ENCODE data around the gene SOX30. TPM values are rescaled to one million over a fixed set of nuclear protein-coding genes. Genes with fewer than 3 reads are reported as not detected.

SOX30 gene
- total RNA-seq, 4 donors from 2014 or later, result not detected

DNA sequence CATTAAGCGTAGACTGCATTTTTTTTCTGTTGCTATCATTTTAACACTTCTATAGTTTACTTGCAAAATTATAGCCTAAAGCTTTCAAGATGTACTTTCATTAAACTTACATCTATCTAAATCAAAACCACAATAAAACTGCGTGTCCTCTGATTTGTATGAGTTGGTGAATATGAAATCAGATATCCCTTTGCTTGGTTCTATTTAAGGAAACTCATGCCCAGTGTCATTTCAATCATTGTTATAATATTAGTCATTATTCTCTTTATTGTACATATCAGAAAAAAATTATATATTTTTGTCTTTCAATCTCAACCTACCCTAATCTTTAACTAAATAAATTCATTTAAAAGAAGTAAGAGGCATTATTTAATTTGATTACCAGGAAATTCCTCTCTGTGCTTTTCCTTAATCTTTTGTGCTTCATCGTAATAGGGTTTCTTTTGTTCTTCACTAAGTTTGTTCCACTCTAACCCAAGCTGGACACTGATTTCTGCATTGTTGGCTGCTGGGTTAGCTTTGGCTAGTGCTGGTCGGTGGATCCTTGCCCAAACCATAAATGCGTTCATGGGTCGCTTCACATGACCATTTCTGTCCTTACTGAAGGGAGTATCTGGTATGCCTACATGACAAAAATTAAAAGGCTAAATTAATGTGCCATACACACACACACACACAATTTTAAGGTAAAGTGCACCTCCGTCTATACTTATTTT is 3.8 kb downstream of the SOX30 start:
- Histone ChIP-seq H3K9me3 (no peaks in the 10 kb centered on the region), H3K4me1 (peaks cover 5 to 15% (median 7%) of the 10 kb centered on the region in 3 donors), H3K27me3 (peaks cover 0 to 5% (median 0%) of the 10 kb centered on the region in 4 donors), H3K36me3 (no peaks in the 10 kb centered on the region), H3K27ac (no peak overlapping the region), H3K4me3 (no peak overlapping the region)
- no peak for DNase-seq
- TF ChIP-seq, protein P1, sequence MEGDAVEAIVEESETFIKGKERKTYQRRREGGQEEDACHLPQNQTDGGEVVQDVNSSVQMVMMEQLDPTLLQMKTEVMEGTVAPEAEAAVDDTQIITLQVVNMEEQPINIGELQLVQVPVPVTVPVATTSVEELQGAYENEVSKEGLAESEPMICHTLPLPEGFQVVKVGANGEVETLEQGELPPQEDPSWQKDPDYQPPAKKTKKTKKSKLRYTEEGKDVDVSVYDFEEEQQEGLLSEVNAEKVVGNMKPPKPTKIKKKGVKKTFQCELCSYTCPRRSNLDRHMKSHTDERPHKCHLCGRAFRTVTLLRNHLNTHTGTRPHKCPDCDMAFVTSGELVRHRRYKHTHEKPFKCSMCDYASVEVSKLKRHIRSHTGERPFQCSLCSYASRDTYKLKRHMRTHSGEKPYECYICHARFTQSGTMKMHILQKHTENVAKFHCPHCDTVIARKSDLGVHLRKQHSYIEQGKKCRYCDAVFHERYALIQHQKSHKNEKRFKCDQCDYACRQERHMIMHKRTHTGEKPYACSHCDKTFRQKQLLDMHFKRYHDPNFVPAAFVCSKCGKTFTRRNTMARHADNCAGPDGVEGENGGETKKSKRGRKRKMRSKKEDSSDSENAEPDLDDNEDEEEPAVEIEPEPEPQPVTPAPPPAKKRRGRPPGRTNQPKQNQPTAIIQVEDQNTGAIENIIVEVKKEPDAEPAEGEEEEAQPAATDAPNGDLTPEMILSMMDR (IDR thresholded peaks at IDR 0.05), result no peak
- TF ChIP-seq POLR2A (IDR thresholded peaks at IDR 0.05), result no peak
- intact Hi-C loops (cut with DNase I), result no loop called here
- WGBS, 2 donors, result 78 to 81% methylated on average over 7 of the region's 7 CpGs

DNA sequence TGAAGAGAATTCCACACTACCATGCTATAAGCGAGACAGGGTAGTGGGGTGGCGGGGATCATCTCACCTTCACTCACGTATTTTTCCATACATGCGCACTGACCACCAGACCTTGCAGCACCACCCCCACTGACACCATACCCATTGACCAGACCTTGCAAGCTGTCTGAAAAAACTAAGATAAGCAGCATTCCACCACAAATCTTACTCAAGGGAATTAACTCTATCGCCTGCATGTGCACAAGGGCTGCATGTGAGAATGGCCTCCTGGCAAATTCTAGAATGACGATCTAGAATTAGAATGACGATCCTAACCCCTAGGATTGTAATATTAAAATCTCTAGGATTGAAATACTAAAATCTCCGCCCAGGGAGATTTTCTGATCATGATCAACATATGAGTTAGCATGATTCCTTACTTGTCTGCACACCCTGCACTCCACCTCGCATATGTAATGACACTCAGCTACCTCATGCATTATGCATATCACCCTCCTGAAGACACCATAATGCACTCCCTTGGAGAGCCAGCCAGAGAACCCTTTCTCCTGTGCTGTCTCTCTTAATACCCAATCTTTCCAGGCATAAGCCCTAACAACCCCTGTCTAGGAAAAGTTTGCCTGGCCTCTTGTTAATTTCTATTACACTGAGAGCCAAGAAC is 11.7 kb downstream of the SOX30 start:
- H3K4me1 ChIP-seq, result no peaks in the 10 kb centered on the region
- no peak overlapping the region for H3K27ac ChIP-seq
- no peaks in the 10 kb centered on the region for H3K36me3 ChIP-seq
- intact Hi-C loops (cut with DNase I), result no loop called here
- H3K4me3 ChIP-seq, result no peak overlapping the region
- no peaks in the 10 kb centered on the region for H3K9me3 ChIP-seq
- no peaks in the 10 kb centered on the region for H3K27me3 ChIP-seq
- no peak for DNase-seq
- TF ChIP-seq, protein P1 (IDR thresholded peaks at IDR 0.05), result no peak
- no peak for TF ChIP-seq POLR2A (IDR thresholded peaks at IDR 0.05)
- WGBS, 2 donors, result 86% methylated on average over 9 of the region's 9 CpGs

DNA sequence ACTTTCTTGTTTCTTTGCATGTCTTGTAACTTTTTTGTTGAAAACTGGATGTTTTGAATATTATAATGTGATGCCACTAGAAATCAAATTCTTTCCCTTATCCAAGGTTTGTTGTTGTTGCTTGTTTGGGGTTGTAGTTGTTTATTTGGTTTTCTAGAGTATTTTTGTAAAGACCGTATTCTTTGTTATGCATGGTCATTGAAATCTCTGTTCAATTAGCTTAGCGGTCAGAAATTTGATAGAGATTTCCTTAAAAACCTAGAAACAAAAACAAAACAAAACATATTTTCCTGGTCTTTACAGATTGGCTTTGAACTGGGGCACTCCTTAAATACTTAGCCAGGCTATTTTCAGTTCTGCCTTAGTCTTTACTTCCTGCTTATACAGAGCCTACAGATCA is 21.9 kb downstream of the SOX30 start:
- H3K27me3 ChIP-seq, result no peaks in the 10 kb centered on the region
- WGBS, 2 donors, result 89% methylated on average over 2 of the region's 2 CpGs

DNA sequence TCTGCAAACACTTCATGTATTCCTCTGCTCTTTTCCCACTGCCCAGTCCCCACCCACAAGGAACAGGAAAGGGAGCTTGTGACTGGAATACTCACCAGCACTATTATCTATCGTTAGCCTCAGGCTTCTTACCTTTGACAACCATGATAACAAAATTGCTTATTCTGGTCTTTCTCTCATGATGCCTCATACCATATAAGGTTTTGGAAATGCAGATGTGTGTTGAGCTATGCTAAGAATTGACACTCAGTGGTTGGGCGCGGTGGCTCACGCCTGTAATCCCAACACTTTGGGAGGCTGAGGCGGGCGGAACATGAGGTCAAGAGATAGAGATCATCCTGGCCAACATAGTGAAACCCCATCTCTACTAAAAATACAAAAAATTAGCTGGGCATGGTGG is 25.4 kb downstream of the SOX30 start:
- H3K9me3 ChIP-seq, result peaks cover 0 to 3% (median 0%) of the 10 kb centered on the region in 3 donors
- H3K4me3 ChIP-seq, result no peak overlapping the region
- no peaks in the 10 kb centered on the region for H3K27me3 ChIP-seq
- TF ChIP-seq, protein P1 (IDR thresholded peaks at IDR 0.05), result no peak
- TF ChIP-seq POLR2A (IDR thresholded peaks at IDR 0.05), result no peak
- intact Hi-C loops (cut with DNase I), result no loop called here
- WGBS, 2 donors, result 97 to 98% methylated on average over 6 of the region's 6 CpGs
- H3K27ac ChIP-seq, result no peak overlapping the region
- no peaks in the 10 kb centered on the region for H3K4me1 ChIP-seq
- no peak for DNase-seq
- H3K36me3 ChIP-seq, result no peaks in the 10 kb centered on the region

More for the DNA sequence above, 21.9 kb downstream of the SOX30 start:
- DNase-seq, result no peak
- no peaks in the 10 kb centered on the region for H3K9me3 ChIP-seq
- no peaks in the 10 kb centered on the region for H3K4me1 ChIP-seq
- TF ChIP-seq, protein P1 (IDR thresholded peaks at IDR 0.05), result no peak
- no peak for TF ChIP-seq POLR2A (IDR thresholded peaks at IDR 0.05)
- H3K4me3 ChIP-seq, result no peak overlapping the region
- intact Hi-C loops (cut with DNase I), result no loop called here
- H3K36me3 ChIP-seq, result no peaks in the 10 kb centered on the region
- H3K27ac ChIP-seq, result no peak overlapping the region

DNA sequence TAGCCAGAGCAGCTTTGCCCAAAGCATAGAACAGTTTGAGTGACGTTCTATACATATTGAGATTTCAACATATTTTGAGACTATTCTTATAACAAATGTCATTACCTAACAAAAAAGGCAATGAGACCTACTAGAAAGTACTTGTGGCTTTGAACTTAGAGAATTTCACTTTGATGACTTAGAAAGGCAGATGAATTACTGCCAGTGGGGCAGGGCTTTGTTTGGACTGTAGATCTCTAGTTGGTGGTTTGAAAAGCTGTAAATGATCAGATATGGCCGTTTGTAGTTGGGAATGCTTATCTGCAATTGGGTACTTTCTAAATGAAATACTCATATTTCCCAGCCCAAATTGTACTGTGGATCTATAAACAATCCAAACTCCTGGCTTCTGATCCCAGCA is 28.1 kb downstream of the SOX30 start:
- intact Hi-C loops (cut with DNase I), result no loop called here
- Histone ChIP-seq H3K36me3 (no peaks in the 10 kb centered on the region), H3K4me1 (no peaks in the 10 kb centered on the region), H3K27me3 (no peaks in the 10 kb centered on the region), H3K9me3 (peaks cover 0 to 3% (median 0%) of the 10 kb centered on the region in 3 donors), H3K4me3 (no peak overlapping the region), H3K27ac (no peak overlapping the region)
- no peak for DNase-seq
- TF ChIP-seq, protein P1 (IDR thresholded peaks at IDR 0.05), result no peak
- TF ChIP-seq POLR2A (IDR thresholded peaks at IDR 0.05), result no peak
- whole genome bisulfite sequencing, 2 donors, result 45 to 62% methylated on average over 2 of the region's 2 CpGs

Measured in esophagus squamous epithelium (tissue), 5 donors.